ENCODE data around the gene PPP5C.

Gene PPP5C

GRCh38 chr19:46383846-46384245 is 37.0 kb downstream of the PPP5C start:
- no peaks in the 10 kb centered on the region for H3K9me3 ChIP-seq (ENCODE audit: insufficient read depth, low read depth, low read length)
- H3K4me3 ChIP-seq (ENCODE audit: low read length) = no peak overlapping the region
- no peaks in the 10 kb centered on the region for H3K27me3 ChIP-seq (ENCODE audit: insufficient read depth, low read length)
- no peak overlapping the region for H3K9ac ChIP-seq (ENCODE audit: low read depth, low read length)
- H3K4me1 ChIP-seq (ENCODE audit: insufficient read depth, low read length) = no peaks in the 10 kb centered on the region
- H3K27ac ChIP-seq (ENCODE audit: low read length) = no peak overlapping the region
- peaks cover 96% of the 10 kb centered on the region for H3K36me3 ChIP-seq (ENCODE audit: insufficient read depth, low read depth, low read length)

- Histone ChIP-seq H3K27me3 (ENCODE audit: insufficient read depth, low read length) (no peaks in the 10 kb centered on the region), H3K9ac (ENCODE audit: low read depth, low read length) (no peak overlapping the region), H3K4me1 (ENCODE audit: insufficient read depth, low read length) (no peaks in the 10 kb centered on the region), H3K9me3 (ENCODE audit: insufficient read depth, low read depth, low read length) (no peaks in the 10 kb centered on the region), H3K36me3 (ENCODE audit: insufficient read depth, low read depth, low read length) (peaks cover 96% of the 10 kb centered on the region), H3K27ac (ENCODE audit: low read length) (no peak overlapping the region), H3K4me3 (ENCODE audit: low read length) (no peak overlapping the region)
These were observed 37.5 kb downstream of the PPP5C start for GRCh38 chr19:46384396-46384795.

- peaks cover 92% of the 10 kb centered on the region for H3K36me3 ChIP-seq (ENCODE audit: insufficient read depth, low read depth, low read length)
- no peaks in the 10 kb centered on the region for H3K4me1 ChIP-seq (ENCODE audit: insufficient read depth, low read length)
- no peak overlapping the region for H3K27ac ChIP-seq (ENCODE audit: low read length)
- no peaks in the 10 kb centered on the region for H3K9me3 ChIP-seq (ENCODE audit: insufficient read depth, low read depth, low read length)
- H3K4me3 ChIP-seq (ENCODE audit: low read length) = no peak overlapping the region
- no peaks in the 10 kb centered on the region for H3K27me3 ChIP-seq (ENCODE audit: insufficient read depth, low read length)
- no peak overlapping the region for H3K9ac ChIP-seq (ENCODE audit: low read depth, low read length)
These were observed 38.7 kb downstream of the PPP5C start for GRCh38 chr19:46385636-46386035.

GRCh38 chr19:46386151-46386550 is 39.3 kb downstream of the PPP5C start:
- H3K27ac ChIP-seq (ENCODE audit: low read length) = no peak overlapping the region
- no peak overlapping the region for H3K4me3 ChIP-seq (ENCODE audit: low read length)
- H3K9me3 ChIP-seq (ENCODE audit: insufficient read depth, low read depth, low read length) = no peaks in the 10 kb centered on the region
- no peaks in the 10 kb centered on the region for H3K27me3 ChIP-seq (ENCODE audit: insufficient read depth, low read length)
- no peak overlapping the region for H3K9ac ChIP-seq (ENCODE audit: low read depth, low read length)
- H3K36me3 ChIP-seq (ENCODE audit: insufficient read depth, low read depth, low read length) = peaks cover 92% of the 10 kb centered on the region
- H3K4me1 ChIP-seq (ENCODE audit: insufficient read depth, low read length) = no peaks in the 10 kb centered on the region

- Histone ChIP-seq H3K27ac (ENCODE audit: low read length) (no peak overlapping the region), H3K9me3 (ENCODE audit: insufficient read depth, low read depth, low read length) (no peaks in the 10 kb centered on the region), H3K4me1 (ENCODE audit: insufficient read depth, low read length) (no peaks in the 10 kb centered on the region), H3K27me3 (ENCODE audit: insufficient read depth, low read length) (no peaks in the 10 kb centered on the region), H3K4me3 (ENCODE audit: low read length) (no peak overlapping the region), H3K36me3 (ENCODE audit: insufficient read depth, low read depth, low read length) (peaks cover 89% of the 10 kb centered on the region), H3K9ac (ENCODE audit: low read depth, low read length) (no peak overlapping the region)
These were observed 40.3 kb downstream of the PPP5C start for GRCh38 chr19:46386996-46387712.

GRCh38 chr19:46387713-46388130 is 40.8 kb downstream of the PPP5C start:
- H3K4me1 ChIP-seq (ENCODE audit: insufficient read depth, low read length) = no peaks in the 10 kb centered on the region
- H3K9me3 ChIP-seq (ENCODE audit: insufficient read depth, low read depth, low read length) = no peaks in the 10 kb centered on the region
- no peaks in the 10 kb centered on the region for H3K27me3 ChIP-seq (ENCODE audit: insufficient read depth, low read length)
- no peak overlapping the region for H3K27ac ChIP-seq (ENCODE audit: low read length)
- H3K36me3 ChIP-seq (ENCODE audit: insufficient read depth, low read depth, low read length) = peaks cover 83% of the 10 kb centered on the region
- H3K4me3 ChIP-seq (ENCODE audit: low read length) = no peak overlapping the region
- H3K9ac ChIP-seq (ENCODE audit: low read depth, low read length) = no peak overlapping the region

- Histone ChIP-seq H3K36me3 (ENCODE audit: insufficient read depth, low read depth, low read length) (peaks cover 80% of the 10 kb centered on the region), H3K9ac (ENCODE audit: low read depth, low read length) (no peak overlapping the region)
These were observed 41.6 kb downstream of the PPP5C start for GRCh38 chr19:46388311-46389095.

GRCh38 chr19:46390121-46390858 is 43.4 kb downstream of the PPP5C start:
- Histone ChIP-seq H3K9ac (ENCODE audit: low read depth, low read length) (no peak overlapping the region), H3K36me3 (ENCODE audit: insufficient read depth, low read depth, low read length) (peaks cover 62% of the 10 kb centered on the region), H3K4me1 (ENCODE audit: insufficient read depth, low read length) (no peaks in the 10 kb centered on the region), H3K9me3 (ENCODE audit: insufficient read depth, low read depth, low read length) (no peaks in the 10 kb centered on the region), H3K27me3 (ENCODE audit: insufficient read depth, low read length) (no peaks in the 10 kb centered on the region), H3K27ac (ENCODE audit: low read length) (no peak overlapping the region), H3K4me3 (ENCODE audit: low read length) (no peak overlapping the region)

More at GRCh38 chr19:46388311-46389095, 41.6 kb downstream of the PPP5C start:
- Histone ChIP-seq H3K4me3 (ENCODE audit: low read length) (no peak overlapping the region), H3K4me1 (ENCODE audit: insufficient read depth, low read length) (no peaks in the 10 kb centered on the region), H3K9me3 (ENCODE audit: insufficient read depth, low read depth, low read length) (no peaks in the 10 kb centered on the region), H3K27ac (ENCODE audit: low read length) (no peak overlapping the region), H3K27me3 (ENCODE audit: insufficient read depth, low read length) (no peaks in the 10 kb centered on the region)

- Histone ChIP-seq H3K4me1 (ENCODE audit: insufficient read depth, low read length) (no peaks in the 10 kb centered on the region), H3K36me3 (ENCODE audit: insufficient read depth, low read depth, low read length) (peaks cover 61% of the 10 kb centered on the region), H3K4me3 (ENCODE audit: low read length) (no peak overlapping the region), H3K27ac (ENCODE audit: low read length) (no peak overlapping the region), H3K9ac (ENCODE audit: low read depth, low read length) (no peak overlapping the region), H3K9me3 (ENCODE audit: insufficient read depth, low read depth, low read length) (no peaks in the 10 kb centered on the region), H3K27me3 (ENCODE audit: insufficient read depth, low read length) (no peaks in the 10 kb centered on the region)
These were observed 44.0 kb downstream of the PPP5C start for GRCh38 chr19:46390866-46391265.

- Histone ChIP-seq H3K9ac (ENCODE audit: low read depth, low read length) (no peak overlapping the region), H3K36me3 (ENCODE audit: insufficient read depth, low read depth, low read length) (peaks cover 54% of the 10 kb centered on the region), H3K27ac (ENCODE audit: low read length) (no peak overlapping the region), H3K27me3 (ENCODE audit: insufficient read depth, low read length) (no peaks in the 10 kb centered on the region), H3K4me3 (ENCODE audit: low read length) (no peak overlapping the region), H3K4me1 (ENCODE audit: insufficient read depth, low read length) (no peaks in the 10 kb centered on the region), H3K9me3 (ENCODE audit: insufficient read depth, low read depth, low read length) (no peaks in the 10 kb centered on the region)
These were observed 44.7 kb downstream of the PPP5C start for GRCh38 chr19:46391296-46392251.

- Histone ChIP-seq H3K4me1 (ENCODE audit: insufficient read depth, low read length) (no peaks in the 10 kb centered on the region), H3K27me3 (ENCODE audit: insufficient read depth, low read length) (no peaks in the 10 kb centered on the region), H3K4me3 (ENCODE audit: low read length) (no peak overlapping the region), H3K36me3 (ENCODE audit: insufficient read depth, low read depth, low read length) (peaks cover 46% of the 10 kb centered on the region), H3K9ac (ENCODE audit: low read depth, low read length) (no peak overlapping the region), H3K9me3 (ENCODE audit: insufficient read depth, low read depth, low read length) (no peaks in the 10 kb centered on the region), H3K27ac (ENCODE audit: low read length) (no peak overlapping the region)
These were observed 45.4 kb downstream of the PPP5C start for GRCh38 chr19:46392252-46392801.

Measured in iPS-20b (cell line).